Activated CD4-positive, alpha-beta memory T cell treated with anti-CD3 and anti-CD28 coated beads for 36 hours (primary cell): Measurements from ENCODE around the gene MAD1L1. TPM values are rescaled to one million over a fixed set of nuclear protein-coding genes. Genes with fewer than 3 reads are reported as not detected.

ENCODE experiments used
- CTCF ChIA-PET: fragments of 350-600 bp; sonication (Branson Sonifier 250); formaldehyde crosslinking; loops from one replicate; lab custom pipeline; 2021; ENCODE audit warnings: antibody characterized with exemption, inconsistent platforms; lab: Charles Lee
- POLR2A ChIA-PET: fragments of 350-600 bp; sonication (Branson Sonifier 250); formaldehyde crosslinking; loops from one replicate; lab custom pipeline; 2021; ENCODE audit warnings: antibody characterized with exemption; lab: Charles Lee
- DNase-seq: peaks from one replicate; pipeline ENCODE4 v3.0.0-alpha.2; 2020
- H3K27ac Mint-ChIP-seq: one replicate; pipeline ENCODE4 v1.8.0; 2021; ENCODE audit warnings: mixed read lengths
- H3K27me3 Mint-ChIP-seq: one replicate; pipeline ENCODE4 v1.8.0; 2021; ENCODE audit warnings: mixed read lengths
- H3K36me3 Mint-ChIP-seq: one replicate; pipeline ENCODE4 v1.8.0; 2021; ENCODE audit warnings: mixed read lengths
- H3K4me1 Mint-ChIP-seq: one replicate; pipeline ENCODE4 v1.8.0; 2021; ENCODE audit warnings: low read depth, mixed read lengths
- H3K4me3 Mint-ChIP-seq: one replicate; pipeline ENCODE4 v1.8.0; 2021; ENCODE audit warnings: mild to moderate bottlenecking, mixed read lengths
- H3K9me3 Mint-ChIP-seq: one replicate; pipeline ENCODE4 v1.8.0; 2021; ENCODE audit warnings: mixed read lengths
- intact Hi-C: fragments of 100-400 bp; cut with micrococcal nuclease; formaldehyde crosslinking; loops from one replicate; pipeline ENCODE4 v1.15.1; 2023
- total RNA-seq, 2 experiments: library from RNA; stranded (reverse); gene quantifications; one replicate each; pipeline ENCODE4 v1.2.3, GENCODE V29; 2021

MAD1L1 gene
- total RNA-seq, 2 experiments from 2014 or later, result 44.4 to 47.8 TPM

GRCh38 chr7:2124604-2125345 lies 108.0 kb downstream of the MAD1L1 start:
- H3K4me3 Mint-ChIP-seq, result no peak overlapping the region
- H3K27me3 Mint-ChIP-seq, result no peaks in the 10 kb centered on the region
- H3K36me3 Mint-ChIP-seq, result no peaks in the 10 kb centered on the region
- DNase-seq, result no peak
- no peaks in the 10 kb centered on the region for H3K9me3 Mint-ChIP-seq
- H3K4me1 Mint-ChIP-seq, result peaks cover 10% of the 10 kb centered on the region
- ChIA-PET CTCF (no interaction called here), POLR2A (no interaction called here)
- intact Hi-C loops, result no loop called here
- H3K27ac Mint-ChIP-seq, result no peak overlapping the region

- ChIA-PET CTCF (no interaction called here), POLR2A (no interaction called here)
- intact Hi-C loops, result no loop called here
- no peak overlapping the region for H3K4me3 Mint-ChIP-seq
- H3K36me3 Mint-ChIP-seq, result no peaks in the 10 kb centered on the region
- peaks cover 10% of the 10 kb centered on the region for H3K4me1 Mint-ChIP-seq
- no peaks in the 10 kb centered on the region for H3K9me3 Mint-ChIP-seq
- no peak for DNase-seq
- no peak overlapping the region for H3K27ac Mint-ChIP-seq
- no peaks in the 10 kb centered on the region for H3K27me3 Mint-ChIP-seq
Observed at GRCh38 chr7:2123916-2124315, 108.8 kb downstream of the MAD1L1 start.

GRCh38 chr7:2123360-2123759 lies 109.4 kb downstream of the MAD1L1 start:
- CTCF ChIA-PET, result no interaction called here
- H3K4me3 Mint-ChIP-seq, result no peak overlapping the region
- no peaks in the 10 kb centered on the region for H3K9me3 Mint-ChIP-seq
- H3K27ac Mint-ChIP-seq, result no peak overlapping the region
- H3K4me1 Mint-ChIP-seq, result peaks cover 10% of the 10 kb centered on the region
- intact Hi-C loops, result no loop called here
- DNase-seq, result no peak
- H3K27me3 Mint-ChIP-seq, result no peaks in the 10 kb centered on the region
- POLR2A ChIA-PET, result no interaction called here
- no peaks in the 10 kb centered on the region for H3K36me3 Mint-ChIP-seq

GRCh38 chr7:2122651-2123050 lies 110.1 kb downstream of the MAD1L1 start:
- DNase-seq, result no peak
- Mint-ChIP-seq H3K27me3 (no peaks in the 10 kb centered on the region), H3K36me3 (no peaks in the 10 kb centered on the region), H3K4me3 (no peak overlapping the region), H3K27ac (no peak overlapping the region), H3K4me1 (peaks cover 10% of the 10 kb centered on the region), H3K9me3 (no peaks in the 10 kb centered on the region)
- ChIA-PET POLR2A (no interaction called here), CTCF (no interaction called here)
- intact Hi-C loops, result no loop called here

GRCh38 chr7:2120841-2121830 lies 111.6 kb downstream of the MAD1L1 start:
- intact Hi-C loops, result no loop called here
- Mint-ChIP-seq H3K27me3 (no peaks in the 10 kb centered on the region), H3K36me3 (no peaks in the 10 kb centered on the region), H3K4me1 (peaks cover 10% of the 10 kb centered on the region), H3K27ac (no peak overlapping the region), H3K9me3 (no peaks in the 10 kb centered on the region), H3K4me3 (no peak overlapping the region)
- DNase-seq, result no peak
- ChIA-PET CTCF (no interaction called here), POLR2A (no interaction called here)

GRCh38 chr7:2120251-2120660 lies 112.5 kb downstream of the MAD1L1 start:
- H3K4me1 Mint-ChIP-seq, result peaks cover 10% of the 10 kb centered on the region
- intact Hi-C loops, result no loop called here
- CTCF ChIA-PET, result no interaction called here
- peak; percentile 50 for DNase-seq
- H3K27ac Mint-ChIP-seq, result no peak overlapping the region
- H3K4me3 Mint-ChIP-seq, result no peak overlapping the region
- no peaks in the 10 kb centered on the region for H3K9me3 Mint-ChIP-seq
- H3K27me3 Mint-ChIP-seq, result no peaks in the 10 kb centered on the region
- no peaks in the 10 kb centered on the region for H3K36me3 Mint-ChIP-seq
- POLR2A ChIA-PET, result no interaction called here

- ChIA-PET POLR2A (no interaction called here), CTCF (no interaction called here)
- H3K36me3 Mint-ChIP-seq, result peaks cover 1% of the 10 kb centered on the region
- H3K27ac Mint-ChIP-seq, result no peak overlapping the region
- no peaks in the 10 kb centered on the region for H3K27me3 Mint-ChIP-seq
- H3K9me3 Mint-ChIP-seq, result no peaks in the 10 kb centered on the region
- intact Hi-C loops, result no loop called here
- no peak for DNase-seq
- H3K4me1 Mint-ChIP-seq, result peaks cover 10% of the 10 kb centered on the region
- no peak overlapping the region for H3K4me3 Mint-ChIP-seq
Observed at GRCh38 chr7:2118630-2119190, 114.0 kb downstream of the MAD1L1 start.

- Mint-ChIP-seq H3K9me3 (no peaks in the 10 kb centered on the region), H3K4me3 (no peak overlapping the region), H3K4me1 (peaks cover 10% of the 10 kb centered on the region), H3K36me3 (peaks cover 1% of the 10 kb centered on the region), H3K27ac (no peak overlapping the region), H3K27me3 (no peaks in the 10 kb centered on the region)
- DNase-seq, result no peak
- POLR2A ChIA-PET, result no interaction called here
- intact Hi-C loops, result no loop called here
- CTCF ChIA-PET, result no interaction called here
Observed at GRCh38 chr7:2118056-2118455, 114.7 kb downstream of the MAD1L1 start.

GRCh38 chr7:2117646-2118045 lies 115.1 kb downstream of the MAD1L1 start:
- Mint-ChIP-seq H3K36me3 (peaks cover 1% of the 10 kb centered on the region), H3K4me1 (peaks cover 14% of the 10 kb centered on the region), H3K4me3 (no peak overlapping the region), H3K9me3 (no peaks in the 10 kb centered on the region), H3K27me3 (no peaks in the 10 kb centered on the region), H3K27ac (no peak overlapping the region)
- intact Hi-C loops, result no loop called here
- POLR2A ChIA-PET, result no interaction called here
- DNase-seq, result no peak
- CTCF ChIA-PET, result no interaction called here

- intact Hi-C loops, result no loop called here
- no peak for DNase-seq
- ChIA-PET POLR2A (no interaction called here), CTCF (no interaction called here)
- Mint-ChIP-seq H3K4me1 (peaks cover 20% of the 10 kb centered on the region), H3K4me3 (no peak overlapping the region), H3K27me3 (no peaks in the 10 kb centered on the region), H3K9me3 (no peaks in the 10 kb centered on the region), H3K27ac (no peak overlapping the region), H3K36me3 (peaks cover 1% of the 10 kb centered on the region)
Observed at GRCh38 chr7:2116989-2117591, 115.7 kb downstream of the MAD1L1 start.

GRCh38 chr7:2116448-2116810 lies 116.3 kb downstream of the MAD1L1 start:
- no peaks in the 10 kb centered on the region for H3K27me3 Mint-ChIP-seq
- peaks cover 1% of the 10 kb centered on the region for H3K36me3 Mint-ChIP-seq
- H3K4me1 Mint-ChIP-seq, result peaks cover 24% of the 10 kb centered on the region
- POLR2A ChIA-PET, result no interaction called here
- no peak overlapping the region for H3K27ac Mint-ChIP-seq
- DNase-seq, result no peak
- CTCF ChIA-PET, result no interaction called here
- H3K9me3 Mint-ChIP-seq, result no peaks in the 10 kb centered on the region
- H3K4me3 Mint-ChIP-seq, result no peak overlapping the region
- intact Hi-C loops, result no loop called here

GRCh38 chr7:2115760-2116447 lies 116.8 kb downstream of the MAD1L1 start:
- no peak for DNase-seq
- Mint-ChIP-seq H3K27me3 (no peaks in the 10 kb centered on the region), H3K9me3 (no peaks in the 10 kb centered on the region), H3K36me3 (peaks cover 1% of the 10 kb centered on the region), H3K4me1 (peaks cover 28% of the 10 kb centered on the region), H3K27ac (no peak overlapping the region), H3K4me3 (no peak overlapping the region)
- intact Hi-C loops, result no loop called here
- CTCF ChIA-PET, result no interaction called here
- POLR2A ChIA-PET, result no interaction called here
